Measurements from ENCODE around the gene MRPL36.

GRCh38 chr5:1771149-1772065 is 28.2 kb downstream of the MRPL36 start:
- no peak for TF ChIP-seq CTCF (optimal IDR thresholded peaks at IDR 0.05 in 1 of 3, IDR thresholded peaks at IDR 0.05 in 1 of 3, conservative IDR thresholded peaks at IDR 0.05 in 1 of 3; ENCODE audit: extremely low read depth in 1 of 3, insufficient read depth in 2 of 3, low read length in 3 of 3)
- no peak for TF ChIP-seq EZH2 (IDR thresholded peaks at IDR 0.05; ENCODE audit: low read length)

Data from keratinocyte (primary cell).